ENCODE data around the gene CYP51A1.
"Not testable (repeated sequence)": the region's sequence is repeated elsewhere in the genome, so short reads cannot be mapped to it uniquely, and the experiment has no call there.

CYP51A1 gene

DNA sequence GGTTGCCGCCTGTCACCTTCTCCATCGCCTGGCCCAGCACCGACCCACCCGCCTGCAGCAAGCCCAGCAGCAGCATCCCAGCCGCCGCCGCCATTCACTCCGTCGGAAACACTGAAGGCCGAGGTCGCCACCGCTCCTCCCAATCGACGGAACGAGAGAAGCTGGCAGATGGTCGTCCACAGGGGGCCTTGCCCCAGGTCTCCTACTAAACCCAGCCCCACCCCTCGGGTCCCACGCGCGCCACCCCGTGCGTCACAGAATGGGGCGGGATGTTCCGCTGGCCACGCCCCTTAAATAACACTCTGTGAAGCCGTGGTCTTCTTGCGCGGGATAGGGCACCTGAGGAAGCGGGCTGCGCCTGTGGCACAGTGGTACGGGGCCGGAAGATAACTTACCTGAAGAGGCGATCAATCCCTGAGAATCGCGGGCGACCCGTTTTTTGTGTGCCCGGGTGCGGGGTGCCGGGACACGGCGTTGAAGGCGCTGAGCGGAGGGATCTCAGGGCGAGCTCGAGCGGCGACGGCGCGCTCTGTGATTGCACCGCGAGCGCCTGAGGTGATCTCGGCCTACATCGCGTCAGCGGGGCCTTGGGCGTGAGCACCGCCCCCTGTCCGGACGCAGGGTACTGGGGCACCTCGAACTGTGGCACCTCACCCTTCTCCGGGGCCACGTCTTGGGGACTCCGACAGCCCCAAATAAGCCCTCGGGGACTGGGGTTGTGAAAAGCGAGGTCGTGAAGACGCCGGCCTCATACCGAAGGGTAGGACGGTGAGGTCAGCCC lies at the start of gene CYP51A1:
TSS of gene CYP51A1 (minus strand) at position 207 of the 781 bp plus-strand sequence. CDS start at position 94, 113 bp downstream.
- peak; percentile 98 for DNase-seq

DNA sequence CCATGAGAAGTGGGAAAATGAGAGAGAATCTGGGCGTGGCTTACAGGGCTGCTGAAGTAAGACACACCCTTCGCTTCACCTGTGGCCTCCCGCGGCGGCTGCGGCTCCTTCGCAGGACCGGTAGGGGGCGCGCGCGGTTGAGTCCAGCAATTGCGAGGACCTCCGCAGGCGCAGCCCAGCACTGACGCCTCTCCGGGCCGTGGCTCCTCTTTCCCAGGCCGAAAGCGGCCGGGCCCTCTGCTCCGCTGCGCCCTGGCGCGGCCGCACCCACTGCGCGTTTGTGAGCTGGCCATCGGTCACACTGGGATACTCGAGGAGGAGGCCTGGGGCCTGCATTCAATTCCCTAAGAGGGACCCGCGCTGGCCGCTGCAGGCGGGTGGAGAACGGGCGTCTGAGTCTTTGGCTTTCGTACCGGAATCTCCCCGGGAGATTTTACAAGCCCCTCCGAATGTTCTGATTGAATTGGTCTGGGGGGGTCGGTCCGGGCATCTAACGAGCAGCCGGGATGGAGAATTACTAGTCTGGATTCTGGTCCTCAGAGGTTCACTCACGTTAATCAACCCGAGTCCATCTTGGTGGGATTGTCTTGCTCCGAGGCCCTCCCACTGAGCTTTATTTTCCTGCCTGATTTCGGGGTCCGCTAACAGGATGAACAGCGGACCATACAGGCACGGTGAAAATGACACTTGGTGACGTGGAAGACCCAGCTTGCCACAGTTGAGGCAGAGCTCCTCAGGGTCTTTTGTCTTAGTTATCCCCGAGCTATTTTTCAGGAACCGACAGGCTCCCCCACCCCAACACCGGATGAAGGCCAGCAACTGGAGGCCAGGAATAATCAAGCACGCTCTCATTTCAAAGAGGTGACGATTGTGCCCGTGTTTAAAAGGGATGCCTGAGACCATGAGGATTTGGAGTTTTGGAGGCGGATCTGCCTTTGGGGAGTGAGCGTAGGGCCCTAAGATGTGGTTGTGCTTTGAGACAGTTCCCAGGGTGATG lies 44.9 kb upstream of the CYP51A1 start, which contains the start of gene LRRD1:
TSS of gene LRRD1 (minus strand) at position 215 of the 997 bp plus-strand sequence. CDS start 13,940 bp downstream, outside the sequence.
- DNase-seq, result peak; percentile 97

DNA sequence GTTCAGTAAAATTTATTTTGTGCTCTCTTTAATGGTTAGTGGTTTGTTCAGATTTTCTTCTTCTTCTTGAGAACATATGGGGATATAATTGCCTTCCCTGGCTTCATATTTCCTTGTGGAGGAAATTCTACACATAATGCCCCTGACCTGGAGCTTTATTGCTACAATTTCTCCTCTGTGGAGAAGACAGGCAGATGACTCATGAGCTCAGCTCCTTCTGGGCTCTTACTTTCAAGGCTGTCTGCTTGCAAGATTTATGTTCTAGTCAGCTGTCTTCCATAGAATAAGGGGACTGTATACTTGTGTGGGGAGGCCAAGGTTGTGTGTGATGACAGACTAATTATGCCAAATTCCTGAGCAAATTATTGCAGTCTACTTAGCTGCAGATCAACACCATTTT lies 43.1 kb upstream of the CYP51A1 start:
- DNase-seq, result no peak

DNA sequence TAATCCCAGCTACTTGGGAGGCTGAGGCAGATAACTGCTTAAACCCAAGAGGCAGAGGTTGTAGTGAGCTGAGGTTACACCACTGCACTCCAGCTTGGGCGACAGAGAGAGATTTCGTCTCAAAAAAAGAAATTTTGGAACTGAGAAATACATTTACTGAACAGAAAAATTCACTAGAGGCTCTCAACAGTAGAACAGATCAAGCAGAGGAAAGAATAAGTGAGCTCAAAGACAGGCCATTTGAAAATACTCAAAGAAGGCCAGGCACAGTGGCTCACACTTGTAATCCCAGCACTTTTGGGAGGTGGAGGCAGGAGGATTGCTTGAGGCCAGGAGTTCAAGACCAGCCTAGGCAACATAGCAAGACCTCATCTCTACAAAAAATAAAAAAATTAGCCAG lies 35.3 kb upstream of the CYP51A1 start:
- not testable (repeated sequence) for DNase-seq

DNA sequence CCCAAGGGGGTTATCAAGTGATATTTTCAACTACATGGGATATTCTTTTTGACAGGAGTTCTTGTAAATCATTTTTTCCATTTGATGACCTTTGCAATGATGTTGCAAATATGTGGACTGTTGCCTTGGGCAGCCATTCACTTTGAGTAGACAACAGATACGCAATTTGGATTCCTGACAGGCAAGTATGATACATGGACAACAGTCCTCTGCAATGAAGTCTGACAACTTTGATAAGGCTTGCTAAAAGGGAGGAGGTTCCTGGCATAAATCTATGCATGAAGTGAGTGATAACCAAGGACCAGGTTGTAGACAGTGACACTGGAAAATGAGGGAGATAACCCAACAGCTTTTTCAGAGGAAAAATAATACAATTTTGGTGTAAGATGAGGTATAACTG lies 27.0 kb upstream of the CYP51A1 start:
- no peak for DNase-seq

DNA sequence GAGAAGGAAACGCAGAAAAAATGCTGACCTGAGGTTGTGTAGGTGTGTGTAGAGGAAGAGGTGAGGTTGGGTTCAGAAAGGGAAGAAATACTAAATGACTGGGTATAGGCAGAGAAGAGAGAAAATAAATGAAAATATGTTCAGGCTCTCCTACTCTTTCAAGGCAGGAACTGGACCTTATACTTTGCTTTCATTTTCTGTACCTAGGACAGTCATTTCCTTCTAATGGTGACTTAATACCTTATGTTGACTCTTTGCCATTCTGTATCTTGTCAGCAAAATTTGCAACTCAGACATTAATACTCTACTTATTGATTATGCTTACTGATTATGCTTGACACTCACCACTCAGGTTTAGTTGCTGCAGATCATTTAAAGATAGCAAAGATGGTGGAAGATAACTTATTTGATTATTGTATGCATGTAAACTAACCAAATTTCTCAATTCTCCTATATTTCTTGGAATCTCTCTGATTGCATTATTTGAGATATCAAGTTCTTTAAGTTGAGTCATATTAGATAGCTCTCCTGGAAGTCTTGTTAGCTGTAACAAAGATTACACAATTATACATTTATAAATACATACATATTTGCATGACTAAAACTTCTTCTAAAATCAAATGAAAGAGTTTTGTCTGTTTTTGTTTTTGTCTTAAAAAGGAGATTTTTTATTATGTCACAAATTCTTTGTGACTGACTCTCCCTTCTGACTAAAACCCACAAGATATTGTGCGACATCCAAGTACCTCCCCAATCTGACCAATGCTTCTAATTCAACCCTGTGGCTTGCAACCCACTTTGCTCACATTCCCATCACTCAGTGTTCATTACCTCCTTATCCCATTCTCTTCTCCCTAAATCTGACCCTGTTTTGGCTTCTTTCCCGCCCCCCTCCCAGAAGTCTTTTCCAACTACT lies 24.6 kb upstream of the CYP51A1 start:
- DNase-seq, result no peak

DNA sequence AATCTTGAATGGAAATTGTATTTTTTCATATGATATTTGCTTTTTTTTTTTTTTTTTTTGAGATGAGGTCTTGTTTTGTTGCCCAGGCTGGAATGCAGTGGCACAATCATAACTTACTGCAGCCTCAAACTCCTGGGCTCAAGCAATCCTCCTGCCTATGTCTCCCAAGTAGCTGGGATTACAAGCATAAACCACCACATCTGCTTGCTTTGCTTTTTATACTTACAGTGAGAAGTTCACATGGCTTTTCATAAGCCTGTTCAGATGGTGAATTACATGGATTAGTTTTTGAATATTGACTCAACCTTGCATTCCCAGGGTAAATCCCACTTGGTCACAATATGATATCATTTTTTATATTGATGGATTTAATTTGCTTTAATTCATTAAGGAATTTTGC lies 22.7 kb upstream of the CYP51A1 start:
- no peak for DNase-seq

DNA sequence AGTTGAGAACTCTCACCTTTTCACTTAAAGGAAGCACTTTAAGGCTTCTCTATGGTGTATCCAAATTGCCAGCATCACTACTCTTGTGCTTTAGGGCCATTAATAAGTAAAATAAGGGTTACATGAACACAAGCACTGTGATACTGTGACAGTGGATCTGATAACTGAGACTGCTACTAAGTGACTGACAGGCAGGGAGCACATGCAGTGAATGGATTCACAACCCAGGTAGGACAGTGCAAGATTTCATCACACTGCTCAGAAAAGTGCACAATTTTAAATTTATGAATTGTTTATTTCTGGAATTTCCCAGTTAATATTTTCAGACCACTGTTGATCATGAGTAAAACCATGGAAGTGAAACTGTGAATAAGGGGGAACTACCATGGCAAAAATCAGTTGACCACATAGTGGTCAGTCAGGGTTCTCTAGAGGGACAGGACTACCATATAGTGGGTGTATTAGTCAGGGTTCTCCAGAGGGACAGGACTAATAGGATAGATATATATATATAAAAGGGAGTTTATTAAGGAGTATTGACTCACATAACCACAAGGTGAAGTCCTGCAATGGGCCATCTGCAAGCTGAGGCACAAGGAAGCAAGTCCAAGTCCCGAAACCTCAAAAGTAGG lies 20.9 kb upstream of the CYP51A1 start:
- DNase-seq, result no peak

DNA sequence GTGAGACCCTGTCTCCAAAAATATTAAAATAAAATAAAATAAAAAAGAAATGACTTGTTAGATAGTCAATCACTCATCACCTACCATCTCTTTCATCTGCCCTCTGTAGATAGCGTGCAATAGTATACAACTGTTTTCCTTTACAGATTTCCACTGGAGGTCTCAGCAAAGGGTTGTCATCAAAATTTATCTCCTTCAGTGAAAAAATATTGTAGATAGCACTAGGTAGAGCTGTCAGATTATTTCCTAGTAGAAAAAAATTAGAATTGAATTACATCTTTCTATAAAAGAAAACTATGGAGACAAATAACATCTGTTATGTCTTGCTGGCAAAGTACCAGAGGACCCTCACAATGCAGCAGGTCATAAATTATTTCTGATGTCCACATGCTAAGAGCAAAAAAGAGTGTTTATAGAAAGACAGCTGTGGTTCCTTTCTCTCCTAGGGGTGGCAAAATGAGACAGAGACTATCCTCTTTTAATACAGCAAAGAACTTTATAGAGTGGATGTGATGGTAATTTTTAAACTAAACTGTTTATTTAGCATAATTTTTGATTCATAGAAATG lies 16.3 kb upstream of the CYP51A1 start:
- DNase-seq, result no peak

DNA sequence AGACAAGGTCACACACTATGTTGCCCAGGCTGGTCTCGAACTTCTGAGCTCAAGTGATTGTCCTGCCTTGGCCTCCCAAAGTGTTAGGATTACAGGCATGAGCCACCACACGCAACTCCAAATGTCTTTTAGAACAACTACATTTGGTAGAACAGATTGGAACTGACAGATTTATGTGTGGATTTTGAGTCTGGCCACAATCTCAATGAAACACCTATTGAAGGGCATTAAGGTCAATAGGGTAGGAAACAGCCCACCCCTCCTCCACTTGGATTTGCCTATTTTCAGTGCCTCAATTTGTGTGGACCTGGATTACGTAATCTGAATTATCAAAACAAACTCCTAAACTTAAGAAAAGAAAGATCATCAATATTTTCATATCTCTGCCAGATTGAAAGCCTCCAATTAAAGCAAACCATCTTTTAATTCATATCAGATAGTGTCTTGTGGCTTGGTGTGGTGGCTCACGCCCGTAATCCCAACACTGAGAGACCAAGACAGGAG lies 15.5 kb upstream of the CYP51A1 start:
- DNase-seq, result no peak

DNA sequence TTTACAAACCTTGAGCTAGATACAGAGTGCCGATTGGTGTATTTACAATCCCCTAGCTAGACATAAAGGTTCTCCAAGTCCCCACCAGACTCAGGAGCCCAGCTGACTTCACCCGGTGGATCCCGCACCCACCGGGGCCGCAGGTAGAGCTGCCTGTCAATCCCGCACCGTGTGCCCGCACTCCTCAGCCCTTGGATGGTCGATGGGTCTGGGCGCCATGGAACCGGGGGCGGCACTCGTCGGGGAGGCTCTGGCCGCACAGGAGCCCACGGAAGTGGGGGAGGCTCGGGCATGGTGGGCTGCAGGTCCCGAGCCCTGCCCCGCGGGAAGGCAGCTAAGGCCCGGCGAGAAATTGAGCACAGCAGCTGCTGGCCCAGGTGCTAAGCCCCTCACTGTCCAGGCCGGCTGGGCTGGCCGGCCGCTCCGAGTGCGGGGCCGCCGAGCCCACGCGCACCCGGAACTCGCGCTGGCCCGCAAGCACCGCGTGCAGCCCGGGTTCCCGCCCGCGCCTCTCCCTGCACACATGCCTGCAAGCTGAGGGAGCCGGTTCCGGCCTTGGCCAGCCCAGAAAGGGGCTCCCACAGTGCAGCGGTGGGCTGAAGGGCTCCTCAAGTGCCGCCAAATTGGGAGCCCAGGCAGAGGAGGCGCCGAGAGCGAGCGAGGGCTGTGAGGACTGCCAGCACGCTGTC lies 9.1 kb upstream of the CYP51A1 start:
- DNase-seq, result not testable (repeated sequence)

DNA sequence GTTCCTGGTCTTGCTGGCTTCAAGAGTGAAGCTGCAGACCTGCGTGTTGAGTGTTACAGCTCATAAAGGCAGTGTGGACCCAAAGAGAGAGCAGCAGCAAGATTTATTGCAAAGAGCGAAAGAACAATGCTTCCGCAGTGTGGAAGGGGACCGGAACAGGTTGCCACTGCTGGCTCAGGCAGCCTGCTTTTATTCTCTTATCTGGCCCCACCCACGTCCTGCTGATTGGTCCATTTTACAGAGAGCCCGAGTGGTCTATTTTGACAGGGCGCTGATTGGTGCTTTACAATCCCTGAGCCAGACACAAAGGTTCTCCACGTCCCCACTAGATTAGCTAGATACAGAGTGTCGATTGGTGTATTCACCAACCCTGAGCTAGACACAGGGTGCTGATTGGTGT lies 8.5 kb upstream of the CYP51A1 start:
- DNase-seq, result not testable (repeated sequence)

DNA sequence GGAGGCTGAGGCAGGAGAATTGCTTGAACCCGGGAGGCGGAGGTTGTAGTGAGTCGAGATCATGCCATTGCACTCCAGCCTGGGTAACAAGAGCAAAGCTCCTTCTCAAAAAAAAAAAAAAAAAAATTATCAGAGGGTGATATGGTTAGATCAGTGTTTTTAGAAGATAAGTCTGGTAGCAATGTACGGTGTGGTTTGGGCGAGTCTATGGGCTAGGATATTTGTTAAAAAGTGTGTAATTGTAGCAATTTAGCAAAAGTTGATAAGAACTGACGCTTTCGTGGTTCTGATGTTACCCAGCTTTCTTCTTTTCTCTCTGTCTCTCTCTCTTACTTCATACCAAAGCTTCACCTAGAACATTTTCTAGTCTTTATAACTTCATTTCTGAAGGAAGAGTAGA lies 6.9 kb upstream of the CYP51A1 start:
- DNase-seq, result no peak

DNA sequence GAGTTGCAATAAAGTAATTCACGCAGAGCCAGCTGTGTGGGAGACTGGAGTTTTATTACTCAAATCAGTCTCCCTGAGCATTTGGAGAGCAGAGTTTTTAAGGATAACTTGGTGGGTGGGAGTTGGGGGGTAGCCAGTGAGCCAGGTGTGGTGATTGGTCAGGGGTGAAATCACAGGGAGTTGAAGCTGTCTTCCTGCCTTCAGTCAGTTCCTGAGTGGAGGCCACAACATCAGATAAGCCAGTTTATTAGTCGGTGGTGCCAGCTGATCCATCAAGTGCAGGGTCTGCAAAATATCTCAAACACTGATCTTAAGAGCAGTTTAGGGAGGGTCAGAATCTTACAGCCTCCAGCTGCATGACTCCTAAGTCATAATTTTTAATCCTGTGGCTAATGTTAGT lies 3.3 kb upstream of the CYP51A1 start:
- DNase-seq, result no peak

DNA sequence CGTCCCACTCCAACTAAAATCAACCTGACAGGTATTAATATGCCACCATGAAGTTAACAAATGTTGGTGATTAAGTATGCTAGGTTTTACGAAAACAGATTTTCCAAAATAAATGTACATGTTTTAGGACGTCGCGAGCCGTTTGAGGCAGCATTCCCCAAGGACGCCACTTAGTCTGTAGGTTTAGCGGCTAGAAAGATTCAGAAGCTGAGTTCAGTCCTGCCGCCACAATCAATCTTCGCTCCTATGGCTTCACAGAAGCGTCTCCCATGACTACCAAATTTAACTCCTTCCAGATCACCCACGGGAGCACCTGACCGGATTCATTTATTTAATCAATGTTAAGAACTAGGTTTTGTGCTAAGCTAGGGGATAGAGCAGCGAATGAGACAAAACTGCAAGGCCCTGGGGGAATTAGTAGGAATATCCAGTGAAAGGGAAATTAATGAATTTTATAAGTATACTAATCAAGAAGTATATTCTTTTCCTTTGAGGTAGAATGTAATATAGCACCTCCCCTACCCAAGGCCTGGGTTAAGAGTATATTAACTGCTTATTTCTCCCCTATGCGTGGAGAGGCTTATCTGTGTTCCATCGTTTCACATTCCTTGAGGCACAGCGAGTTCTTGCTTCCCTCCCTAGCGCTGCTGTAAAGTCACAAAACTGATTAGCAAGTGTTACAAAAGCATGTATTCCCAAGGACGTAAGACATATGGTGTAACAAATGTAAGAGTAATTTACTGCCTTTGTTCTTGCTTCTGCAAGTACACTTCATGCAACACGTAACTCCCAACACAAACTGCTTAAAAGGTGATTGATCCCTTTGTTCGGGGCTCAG lies 994 bp upstream of the CYP51A1 start:
- DNase-seq, result peak; percentile 33

DNA sequence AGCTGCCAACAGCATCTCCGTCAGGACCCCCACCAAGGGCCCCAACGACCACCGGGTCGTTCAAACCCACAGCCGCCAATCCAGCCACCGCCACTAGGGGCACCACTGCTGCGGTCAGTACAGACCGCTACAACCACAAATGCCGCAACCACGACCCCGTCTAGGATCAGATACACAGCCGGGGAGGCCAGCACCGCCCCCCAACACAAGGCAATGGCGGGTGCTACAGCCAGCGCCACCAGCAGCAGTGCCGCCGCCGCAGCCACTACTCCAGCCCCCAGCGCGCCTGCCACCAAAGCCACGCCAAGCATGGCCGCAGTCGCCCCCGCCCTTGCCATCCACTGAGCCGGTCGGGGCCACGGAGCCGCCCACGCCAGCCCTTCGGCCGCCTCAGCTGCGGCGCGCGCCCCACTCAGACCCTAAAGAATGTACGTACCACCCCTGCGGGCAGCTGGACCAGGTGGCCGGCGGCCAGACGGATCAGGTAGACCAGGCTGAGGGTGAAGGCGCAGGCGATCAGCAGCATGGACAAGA lies 473 bp downstream of the CYP51A1 start:
- DNase-seq, result peak; percentile 80

DNA sequence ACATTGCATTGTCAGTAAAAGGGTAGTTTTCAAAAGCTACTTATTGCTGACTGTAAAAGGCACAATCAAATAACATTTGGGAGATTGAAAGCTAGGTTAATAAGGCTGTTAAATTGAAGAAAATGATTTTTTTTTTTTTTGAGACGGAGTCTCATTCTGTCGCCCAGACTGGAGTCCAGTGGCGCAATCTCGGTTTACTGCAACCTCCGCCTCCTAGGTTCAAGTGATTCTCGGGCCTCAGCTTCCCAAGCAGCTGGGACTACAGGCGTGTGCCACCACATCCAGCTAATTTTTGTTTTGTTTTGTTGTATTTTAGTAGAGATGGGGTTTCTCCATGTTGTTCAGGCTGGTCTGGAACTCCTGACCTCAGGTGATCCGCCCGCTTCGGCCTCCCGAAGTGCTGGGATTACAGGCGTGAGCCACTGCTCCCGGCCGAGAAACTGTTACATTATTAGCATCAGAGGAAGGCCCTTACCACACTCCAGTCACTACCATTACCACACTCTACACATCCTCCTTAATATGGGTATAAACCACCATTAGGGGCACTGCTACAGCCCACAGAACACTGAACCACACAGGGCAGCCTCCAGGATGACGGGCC lies 1.0 kb downstream of the CYP51A1 start:
- no peak for DNase-seq

DNA sequence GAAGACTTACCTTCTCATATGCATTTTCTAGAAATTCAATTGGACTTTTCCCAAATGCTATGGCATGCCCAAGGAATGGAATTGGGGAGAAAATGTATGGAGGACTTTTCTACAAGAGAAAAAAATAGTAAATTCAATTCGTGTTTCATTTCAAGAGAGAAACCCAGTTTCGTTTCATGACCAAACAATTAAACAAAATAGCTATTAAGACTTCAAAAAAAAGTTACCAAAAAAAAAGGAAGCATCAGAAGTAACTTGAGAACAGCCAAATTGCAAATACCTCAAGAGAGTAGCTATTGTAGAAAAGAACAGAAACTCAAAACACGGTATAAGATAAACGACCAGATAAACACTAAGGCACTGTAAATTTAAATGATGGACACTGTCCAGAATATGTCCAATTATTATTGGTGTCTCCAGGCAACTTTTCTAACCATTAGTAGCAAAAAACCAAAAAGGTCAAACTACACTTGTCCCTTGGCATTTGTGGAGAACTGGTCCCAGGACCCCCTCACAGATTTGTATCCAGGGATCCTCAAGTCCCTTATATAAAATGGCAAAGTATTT lies 2.4 kb downstream of the CYP51A1 start:
- DNase-seq, result no peak

DNA sequence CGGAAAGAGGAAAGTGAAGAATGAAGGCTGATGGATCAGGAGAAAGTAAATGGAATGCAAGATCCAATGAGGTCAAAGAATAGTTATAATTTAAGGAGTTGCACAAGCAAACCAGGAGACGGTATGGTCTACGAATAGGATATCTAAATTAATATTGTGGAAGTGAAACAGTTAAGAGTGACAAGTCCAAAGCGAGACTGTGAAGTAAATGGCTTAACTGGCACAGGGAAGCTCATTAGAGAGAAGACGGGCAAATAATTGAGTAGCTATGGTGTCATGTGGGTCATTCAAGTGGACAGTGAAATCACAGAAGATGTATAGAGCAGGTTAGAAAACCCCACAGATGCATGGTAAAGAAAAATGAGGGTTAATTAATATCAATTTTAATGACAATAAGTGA lies 3.2 kb downstream of the CYP51A1 start:
- no peak for DNase-seq

All from stimulated activated CD8-positive, alpha-beta memory T cell treated with anti-CD3 and anti-CD28 coated beads, Interleukin-4, amount 100 ng/mL, for 48 hours (primary cell).